GM19395 (cell line): ENCODE data around the gene FPGS.
"Not testable (repeated sequence)": the region's sequence is repeated elsewhere in the genome, so short reads cannot be mapped to it uniquely, and the experiment has no call there.

Source experiments
- ATAC-seq: cut with Tn5 transposase; IDR thresholded peaks from one replicate; pipeline ENCODE4 v1.9.1; 2021; ENCODE audit warnings: mild to moderate bottlenecking, moderate library complexity; ENCODE audit not compliant: unreplicated experiment

FPGS gene, protein sequence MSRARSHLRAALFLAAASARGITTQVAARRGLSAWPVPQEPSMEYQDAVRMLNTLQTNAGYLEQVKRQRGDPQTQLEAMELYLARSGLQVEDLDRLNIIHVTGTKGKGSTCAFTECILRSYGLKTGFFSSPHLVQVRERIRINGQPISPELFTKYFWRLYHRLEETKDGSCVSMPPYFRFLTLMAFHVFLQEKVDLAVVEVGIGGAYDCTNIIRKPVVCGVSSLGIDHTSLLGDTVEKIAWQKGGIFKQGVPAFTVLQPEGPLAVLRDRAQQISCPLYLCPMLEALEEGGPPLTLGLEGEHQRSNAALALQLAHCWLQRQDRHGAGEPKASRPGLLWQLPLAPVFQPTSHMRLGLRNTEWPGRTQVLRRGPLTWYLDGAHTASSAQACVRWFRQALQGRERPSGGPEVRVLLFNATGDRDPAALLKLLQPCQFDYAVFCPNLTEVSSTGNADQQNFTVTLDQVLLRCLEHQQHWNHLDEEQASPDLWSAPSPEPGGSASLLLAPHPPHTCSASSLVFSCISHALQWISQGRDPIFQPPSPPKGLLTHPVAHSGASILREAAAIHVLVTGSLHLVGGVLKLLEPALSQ

DNA sequence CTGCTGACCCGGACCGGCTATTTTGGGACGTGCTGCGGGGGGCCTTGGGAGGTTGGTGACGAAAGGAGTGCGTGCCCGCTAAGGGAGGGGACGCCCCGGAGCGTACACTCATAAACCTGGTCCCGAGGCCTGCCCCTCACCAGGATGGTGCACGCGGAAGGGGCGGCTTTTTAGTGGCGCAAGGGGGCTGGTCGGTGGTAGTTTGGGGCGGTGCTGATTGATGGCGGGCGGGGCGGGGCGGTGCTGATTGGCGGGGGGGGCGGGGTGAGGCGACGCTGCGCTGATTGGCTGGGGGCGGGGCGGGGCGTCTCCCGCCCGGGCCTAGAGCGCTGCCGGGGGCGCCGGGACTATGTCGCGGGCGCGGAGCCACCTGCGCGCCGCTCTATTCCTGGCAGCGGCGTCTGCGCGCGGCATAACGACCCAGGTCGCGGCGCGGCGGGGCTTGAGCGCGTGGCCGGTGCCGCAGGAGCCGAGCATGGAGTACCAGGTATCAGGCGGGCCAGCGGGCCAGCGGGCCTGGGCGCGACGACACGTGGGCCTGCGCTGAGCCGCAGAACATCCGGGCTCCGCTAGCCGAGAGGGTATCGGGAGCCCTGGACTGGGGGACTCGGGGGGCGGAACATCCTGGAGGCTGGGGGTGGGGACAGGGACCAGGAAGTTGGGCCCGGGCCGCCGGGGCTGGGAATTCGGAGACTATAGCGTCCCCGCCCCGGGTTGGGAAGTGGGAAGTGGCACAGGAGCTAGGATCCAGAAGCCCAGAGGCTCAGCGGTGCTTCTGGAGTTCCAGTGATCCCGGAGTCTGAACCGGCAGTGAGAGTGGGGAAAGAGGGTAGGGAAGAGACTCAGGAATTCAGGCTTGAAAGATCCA lies at the start of gene FPGS:
FPGS (plus strand) TSS at position 307 of the 868 bp plus-strand sequence; CDS start at position 350, 43 bp downstream.
- peak; percentile 77 for ATAC-seq

DNA sequence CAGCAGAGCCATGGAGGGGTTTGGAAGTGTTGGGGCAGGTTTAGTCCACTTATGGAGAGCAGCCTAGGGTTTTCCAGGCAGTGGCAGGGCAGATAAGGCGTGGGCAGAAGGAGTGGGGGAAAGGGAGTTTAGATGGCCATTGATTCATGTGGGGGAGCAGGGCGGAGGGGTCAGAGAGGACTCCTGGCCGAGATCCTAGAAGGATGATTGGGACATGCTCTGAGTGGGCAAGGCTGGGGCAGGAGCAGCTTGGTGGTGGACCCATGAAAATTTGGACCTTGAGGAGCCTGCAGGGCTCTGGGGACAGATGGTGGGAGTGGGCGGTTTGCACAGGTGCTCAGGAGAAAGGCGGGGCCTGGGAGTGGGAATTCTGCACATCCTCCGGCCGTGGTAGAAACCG lies 49.5 kb upstream of the FPGS start:
- ATAC-seq = no peak

DNA sequence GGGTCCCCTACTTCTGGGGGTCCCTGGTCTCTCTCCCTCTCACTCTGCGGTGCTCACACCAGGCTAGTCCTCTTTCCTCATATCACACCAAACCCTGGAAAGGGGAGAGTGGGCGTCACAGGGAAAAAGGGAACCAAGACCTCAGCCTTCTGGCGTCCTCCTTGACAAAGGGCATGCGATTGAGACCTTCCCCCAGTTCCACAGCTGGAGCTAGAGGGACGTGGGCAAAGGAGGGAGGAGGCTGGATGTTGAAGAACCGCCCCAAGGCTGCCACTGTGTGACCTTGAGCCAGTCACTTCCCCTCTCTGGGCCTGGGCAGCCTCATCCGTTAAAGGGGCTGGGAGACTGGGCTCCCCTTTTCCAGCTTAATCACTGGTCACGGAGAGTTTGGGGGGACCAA lies 49.1 kb upstream of the FPGS start:
- no peak for ATAC-seq

DNA sequence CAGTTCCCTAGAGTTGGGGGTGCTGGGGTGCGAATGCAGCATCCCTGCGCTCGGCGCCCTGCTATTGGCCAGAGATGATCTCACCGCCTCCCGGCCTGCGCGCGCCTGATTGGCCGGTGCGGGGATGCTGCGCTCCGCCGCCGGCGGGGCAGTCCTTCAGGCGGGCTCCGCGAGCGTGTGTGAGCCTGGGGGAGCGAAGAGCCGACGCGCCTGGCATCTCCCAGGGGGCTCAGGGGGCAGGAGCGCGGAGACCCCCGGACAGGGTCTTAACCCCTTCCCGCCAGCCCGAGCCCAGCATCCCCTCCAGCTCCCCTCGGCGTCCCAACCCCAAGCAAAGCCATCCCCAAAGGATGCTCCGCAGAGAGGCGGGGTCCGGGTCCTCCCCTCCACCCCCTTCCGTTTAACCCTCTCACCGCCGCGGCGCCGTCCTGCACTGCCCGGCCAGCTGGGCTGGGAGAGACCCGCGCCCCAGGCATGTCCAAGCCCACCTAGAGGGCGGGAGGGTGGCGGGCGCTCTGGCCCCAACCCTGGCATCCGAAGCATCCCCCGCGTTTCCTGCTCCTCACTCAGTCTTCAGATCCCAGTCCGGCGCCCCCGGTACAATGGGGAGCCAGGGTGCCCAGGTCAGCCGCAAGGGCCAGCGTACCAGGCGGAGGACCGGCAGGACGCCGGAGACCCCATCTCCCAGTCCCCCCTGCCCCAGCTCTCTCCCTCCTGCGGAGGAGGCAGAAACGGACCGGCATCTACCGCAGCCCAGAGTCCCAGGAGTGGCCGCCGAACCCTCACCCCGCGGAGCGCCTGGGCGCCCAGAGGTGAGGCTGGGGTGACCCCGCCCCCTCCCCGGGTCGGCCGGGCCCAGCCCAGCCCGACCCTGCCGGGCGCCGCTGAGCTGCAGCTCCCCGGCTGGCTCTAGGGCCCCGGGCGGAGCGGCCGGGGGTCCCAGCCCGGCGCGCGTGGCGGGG lies 48.3 kb upstream of the FPGS start:
- ATAC-seq = no peak

DNA sequence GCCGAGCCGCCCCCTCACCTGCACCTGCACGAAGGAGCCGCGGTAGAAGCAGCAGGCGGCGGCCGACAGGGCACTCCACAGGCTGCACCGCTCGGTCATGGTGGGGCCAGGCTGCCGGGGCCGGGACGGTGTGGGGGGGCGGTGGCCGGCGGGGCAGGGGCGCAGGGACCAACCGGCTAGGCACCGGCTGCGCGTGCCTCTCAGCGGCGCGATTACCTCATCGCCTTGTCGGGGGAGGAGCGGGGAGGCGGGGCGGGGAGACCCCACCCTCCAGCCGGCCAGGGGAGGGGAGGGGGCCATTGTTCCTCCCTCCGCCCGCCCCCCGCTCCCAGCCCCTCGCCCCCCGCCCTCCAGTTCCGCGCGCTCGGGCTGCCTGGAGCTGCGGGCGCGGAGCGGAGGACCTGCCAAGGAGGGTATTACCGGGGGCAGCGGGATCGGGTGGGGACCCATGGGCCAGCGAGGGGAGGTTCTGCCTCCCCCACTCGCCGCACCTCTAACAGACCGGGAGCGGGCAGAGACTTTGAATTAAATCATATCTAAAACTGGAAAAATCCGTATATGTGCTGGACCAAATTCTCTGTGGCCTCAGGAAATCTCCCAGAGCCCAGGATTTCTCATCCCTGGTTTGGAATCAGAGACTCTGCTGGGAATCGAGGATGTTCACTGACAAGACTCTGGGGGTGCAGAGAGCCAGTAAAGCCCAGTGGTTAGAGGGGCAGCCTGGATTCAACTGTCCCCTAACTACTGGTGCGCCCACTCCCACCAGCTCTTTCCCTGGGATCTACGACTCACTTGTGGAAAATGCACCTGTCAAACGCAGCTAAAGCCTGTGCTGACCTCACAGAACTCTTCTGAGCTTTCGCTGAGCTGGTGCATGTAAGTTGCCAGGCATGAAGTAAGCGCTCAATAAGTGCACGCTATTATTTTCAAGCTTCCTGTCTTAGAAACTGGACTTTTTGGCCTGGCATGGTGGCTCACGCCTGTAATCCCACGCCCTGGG lies 47.3 kb upstream of the FPGS start:
- no peak for ATAC-seq

DNA sequence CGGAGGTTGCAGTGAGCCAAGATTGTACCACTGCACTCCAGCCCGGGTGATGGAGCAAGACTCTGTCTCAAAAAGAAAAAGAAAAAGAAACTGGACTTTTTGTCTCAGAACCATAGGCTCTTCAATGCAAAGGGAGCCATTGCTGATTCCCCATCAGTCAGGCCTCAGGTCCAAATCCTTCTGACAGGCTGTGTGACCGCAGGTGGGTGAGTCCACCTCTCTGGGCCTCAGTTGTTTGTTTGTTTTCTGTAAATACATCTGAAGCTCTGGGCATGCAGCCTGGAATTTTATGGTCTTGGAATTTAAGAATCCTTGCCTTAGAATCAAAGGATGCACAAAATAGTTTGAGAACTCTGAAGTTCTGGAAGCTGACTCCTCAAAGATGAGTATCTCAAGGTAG lies 46.4 kb upstream of the FPGS start:
- ATAC-seq = no peak

DNA sequence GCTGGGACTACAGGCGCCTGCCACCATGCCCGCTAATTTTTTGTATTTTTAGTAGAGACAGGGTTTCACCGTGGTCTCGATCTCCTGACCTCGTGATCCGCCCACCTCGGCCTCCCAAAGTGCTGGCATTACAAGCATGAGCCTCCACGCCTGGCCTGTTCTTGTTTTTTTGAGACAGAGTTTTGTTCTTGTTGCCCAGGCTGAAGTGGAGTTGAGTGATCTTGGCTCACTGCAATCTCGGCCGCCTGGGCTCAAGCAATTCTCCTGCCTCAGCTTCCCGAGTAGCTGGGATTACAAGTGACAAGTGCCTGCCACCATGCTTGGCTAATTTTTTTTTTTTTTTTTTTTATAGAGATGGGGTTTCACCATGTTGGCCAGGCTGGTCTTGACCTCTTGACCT lies 45.9 kb upstream of the FPGS start:
- not testable (repeated sequence) for ATAC-seq

DNA sequence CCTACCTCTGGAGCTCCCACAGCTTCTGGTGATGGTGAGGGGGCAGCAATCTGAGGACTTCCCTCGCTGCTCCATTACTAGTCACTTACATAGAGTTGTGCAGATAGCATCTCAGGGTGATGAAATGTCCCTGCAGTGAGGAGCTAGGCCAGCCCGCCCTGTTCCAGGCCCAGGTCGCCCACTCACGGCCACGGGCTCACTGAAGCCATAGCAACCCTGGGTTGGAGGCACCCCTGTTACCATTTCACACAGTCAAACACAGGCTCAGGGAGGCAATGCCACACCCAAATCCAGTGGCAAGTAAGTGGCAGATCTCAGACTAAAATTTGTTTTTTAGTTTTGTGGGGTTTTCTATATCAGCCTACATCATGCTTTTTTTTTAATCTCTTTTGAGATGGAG lies 43.8 kb upstream of the FPGS start:
- no peak for ATAC-seq

DNA sequence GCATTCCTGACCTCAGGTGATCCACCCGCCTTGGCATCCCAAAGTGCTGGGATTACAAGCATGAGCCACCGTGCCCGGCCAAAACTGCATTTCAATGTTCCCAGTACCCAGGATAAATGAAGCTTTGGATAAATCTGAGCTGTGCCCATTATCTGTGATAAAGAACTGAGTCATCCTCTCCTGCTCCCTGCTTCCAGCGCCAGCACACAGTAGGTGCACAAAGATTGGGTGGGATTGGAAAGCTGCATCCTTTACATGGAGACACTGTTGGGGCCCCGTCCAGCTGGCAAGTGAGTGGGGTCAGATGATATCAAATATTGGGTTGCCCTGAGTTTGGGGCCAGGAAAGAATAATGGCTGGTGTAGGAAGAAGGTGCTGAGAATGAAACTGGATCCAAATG lies 41.6 kb upstream of the FPGS start:
- ATAC-seq = no peak

DNA sequence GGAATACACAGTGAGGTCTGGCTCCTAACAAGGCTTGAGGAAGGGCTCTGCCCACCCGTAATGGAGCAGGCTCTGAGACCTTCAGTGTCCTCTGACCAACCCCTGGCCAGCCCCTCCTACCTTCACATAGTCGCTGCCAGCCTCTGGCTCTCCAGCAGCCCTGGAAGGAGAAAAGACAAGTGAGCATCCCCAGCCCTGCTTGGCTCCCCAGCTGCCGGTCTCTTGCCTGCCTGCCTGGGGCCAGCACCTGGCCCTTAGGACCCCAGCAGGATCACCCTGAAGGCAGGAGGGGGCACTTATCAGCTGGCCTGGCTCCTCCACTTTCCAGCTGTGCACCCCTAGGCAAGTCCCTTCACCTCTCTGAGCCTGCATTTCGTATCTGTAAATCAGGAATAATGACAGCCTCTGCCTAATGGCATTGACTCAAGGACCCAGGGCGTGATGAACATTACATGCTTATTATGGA lies 41.2 kb upstream of the FPGS start:
- no peak for ATAC-seq

DNA sequence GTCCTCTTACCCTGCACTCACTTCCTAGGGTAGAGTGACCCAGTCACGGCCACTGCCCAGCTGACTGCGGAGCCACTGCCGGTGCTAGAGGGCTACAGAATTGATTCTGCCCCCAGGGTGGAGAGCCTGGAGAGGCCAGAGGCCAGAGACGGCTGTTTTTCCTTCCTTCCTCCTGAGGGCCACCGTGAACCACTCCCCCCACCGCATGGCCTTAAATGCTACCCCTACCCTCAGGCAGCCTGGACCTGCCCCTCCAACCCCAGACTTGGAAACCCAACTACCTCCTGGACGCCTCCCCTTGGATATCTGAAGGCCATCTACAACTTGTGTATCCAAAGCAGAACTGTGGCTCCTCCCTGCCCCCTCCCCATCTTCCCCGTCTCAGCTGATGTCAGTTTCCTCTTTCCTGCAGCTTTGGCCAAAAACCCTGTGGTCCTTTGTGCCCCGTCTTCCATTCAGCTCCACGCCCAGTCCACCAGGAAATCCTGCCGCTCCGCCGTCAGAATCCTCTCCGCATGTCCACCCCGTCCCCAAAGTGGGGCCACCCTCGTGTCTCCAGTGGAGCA lies 40.5 kb upstream of the FPGS start:
- no peak for ATAC-seq

DNA sequence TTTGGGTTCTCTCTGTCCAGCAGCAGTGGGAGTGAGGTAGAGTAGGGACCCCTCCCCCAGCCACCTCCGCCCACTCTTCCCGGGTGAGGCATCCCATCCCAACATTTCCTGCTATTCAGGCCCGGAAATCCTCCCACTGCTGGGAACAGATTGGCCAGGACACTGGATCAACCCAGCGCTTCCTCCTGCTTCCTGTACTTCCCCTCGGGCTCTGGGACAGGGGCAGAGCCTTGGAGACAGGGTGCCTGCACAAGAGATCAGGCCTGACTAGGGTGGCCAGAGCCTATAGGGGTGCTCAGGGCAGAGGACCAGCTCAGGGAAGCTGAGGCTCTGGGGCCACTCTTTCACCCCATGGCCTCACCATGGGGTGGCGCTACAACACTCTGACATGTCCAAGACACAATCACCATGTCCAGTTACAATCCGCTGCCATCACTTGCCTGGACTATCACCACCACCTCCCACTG lies 38.7 kb upstream of the FPGS start:
- no peak for ATAC-seq

DNA sequence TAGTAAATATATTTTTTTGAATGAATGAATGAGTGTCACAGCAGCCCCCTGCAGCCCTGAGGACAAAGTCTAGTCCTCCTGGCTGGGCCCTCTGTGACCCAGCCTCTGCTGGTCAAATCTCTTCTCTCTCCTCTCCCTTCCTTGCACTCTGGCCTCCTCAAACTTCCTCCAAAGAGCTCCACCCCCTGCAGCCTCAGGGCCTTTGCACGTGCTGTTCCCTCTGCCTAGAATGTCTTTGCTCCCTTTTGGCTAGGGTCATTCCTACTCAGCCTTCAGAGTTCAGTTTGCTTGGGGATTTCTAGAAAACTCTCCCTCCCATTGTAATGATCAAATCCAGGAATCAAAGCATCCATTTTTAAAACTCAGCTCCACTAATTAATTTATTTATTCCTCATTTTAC lies 37.3 kb upstream of the FPGS start:
- ATAC-seq = no peak

DNA sequence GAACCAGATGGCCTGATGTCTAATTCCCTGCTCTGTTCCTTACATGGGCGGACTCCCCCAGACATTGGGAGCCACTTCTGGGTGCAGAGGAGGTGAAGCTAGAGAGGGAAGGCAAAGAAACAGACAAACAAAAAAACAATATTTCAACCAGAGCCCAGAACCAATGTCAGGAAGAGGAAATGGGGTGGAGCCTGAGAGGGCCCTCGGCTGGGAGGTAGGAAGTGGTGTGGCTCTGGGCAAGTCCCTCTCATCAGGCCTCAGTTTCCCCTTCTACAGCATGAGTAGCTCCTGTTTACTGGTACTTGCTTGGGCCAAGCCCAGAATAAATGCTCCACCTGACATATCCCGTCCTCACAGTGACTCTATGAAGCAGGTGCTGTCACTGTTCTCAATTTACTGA lies 35.3 kb upstream of the FPGS start:
- no peak for ATAC-seq

DNA sequence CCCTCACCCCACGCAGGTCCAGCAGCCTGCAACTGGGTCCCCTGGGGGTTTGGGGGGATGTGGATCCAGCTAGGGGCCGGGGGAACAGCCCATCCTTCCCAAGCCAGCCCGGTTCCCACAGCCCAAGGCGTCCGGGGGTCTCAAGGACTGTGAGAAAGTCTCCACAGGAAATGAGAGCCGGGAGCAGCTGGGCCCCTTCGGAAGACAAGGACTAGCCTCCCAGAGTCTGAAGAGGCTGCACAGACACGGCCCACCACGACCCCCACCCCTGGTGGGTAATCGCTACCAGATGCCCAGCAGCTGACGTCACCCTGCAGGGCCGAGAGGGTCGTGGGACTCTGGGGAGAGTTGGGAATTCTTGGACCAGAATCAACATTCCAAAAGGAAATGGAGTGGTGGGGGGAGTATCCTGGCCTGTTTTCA lies 34.8 kb upstream of the FPGS start:
- no peak for ATAC-seq

DNA sequence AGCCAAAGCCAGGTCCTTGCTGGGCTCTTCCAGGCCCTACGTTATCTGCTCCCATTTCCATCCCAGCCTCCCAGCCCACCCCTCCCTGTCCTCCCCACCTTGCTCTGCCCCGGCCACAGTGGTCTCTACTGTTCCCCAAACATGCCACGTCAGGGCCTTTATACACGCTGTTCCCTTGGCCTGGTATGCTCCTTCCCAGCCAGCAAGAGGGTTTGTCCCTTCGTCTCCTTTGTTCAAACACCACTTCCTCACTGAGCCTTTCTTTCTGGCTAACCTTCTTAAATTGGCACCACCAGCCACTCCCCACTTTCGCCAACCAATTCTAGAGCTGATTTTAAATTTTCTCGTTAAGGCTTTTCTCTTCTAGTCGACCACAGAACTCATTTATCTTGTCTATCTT lies 34.0 kb upstream of the FPGS start:
- no peak for ATAC-seq

DNA sequence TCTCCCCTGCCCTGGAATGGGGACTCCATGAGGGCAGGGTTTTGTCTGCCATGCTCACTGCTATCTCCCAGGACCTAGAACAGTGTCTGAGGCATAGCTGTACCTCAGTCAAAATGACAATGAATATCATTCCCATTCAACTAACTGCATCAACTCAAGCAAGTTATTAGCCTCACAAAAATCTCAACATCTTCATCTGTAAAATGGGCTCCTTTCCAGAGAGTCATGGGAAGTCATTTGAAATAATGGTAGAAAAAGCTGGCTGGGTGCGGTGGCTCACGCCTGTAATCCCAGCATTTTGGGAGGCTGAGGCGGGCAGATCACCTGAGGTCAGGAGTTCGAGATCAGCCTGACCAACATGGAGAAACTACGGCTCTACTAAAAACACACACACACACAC lies 33.6 kb upstream of the FPGS start:
- no peak for ATAC-seq

DNA sequence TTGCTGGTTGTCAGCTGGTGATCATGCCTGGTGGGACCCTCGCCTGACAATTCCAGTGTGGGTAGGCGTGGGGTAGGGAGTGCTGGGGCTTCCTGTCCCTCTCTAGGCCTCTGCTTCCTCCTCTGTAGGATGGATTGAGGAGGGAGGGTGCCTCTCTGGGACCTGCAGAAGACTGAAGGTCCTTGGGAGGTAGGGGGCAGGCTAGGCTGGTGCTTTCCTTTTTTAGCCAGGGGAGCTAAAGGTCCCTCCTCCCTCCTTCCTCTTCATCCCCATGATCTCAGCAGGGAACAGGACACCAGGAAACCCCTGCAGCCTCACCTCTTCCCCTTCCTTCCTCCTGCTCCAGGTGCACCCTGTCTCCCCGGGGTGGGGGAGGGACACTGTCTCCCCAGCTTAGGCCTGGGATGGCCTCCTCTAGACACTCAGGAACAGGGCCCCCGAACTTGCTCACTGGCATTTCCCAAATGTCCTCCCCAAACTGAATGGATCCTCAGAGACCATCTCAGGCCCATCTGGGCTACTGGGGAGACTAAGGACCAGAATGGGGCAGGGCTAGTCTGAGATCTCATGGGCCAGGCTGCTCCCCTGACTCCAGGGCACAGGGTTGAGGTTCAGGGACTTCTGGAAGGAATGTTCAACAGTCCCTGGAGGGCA lies 32.6 kb upstream of the FPGS start:
- no peak for ATAC-seq
